ENCODE results near the gene TEX52. TPM values are rescaled to one million over a fixed set of nuclear protein-coding genes. Genes with fewer than 3 reads are reported as not detected.

TEX52 gene
- total RNA-seq, 1 experiment from 2014 or later: not detected

GRCh38 chr12:2825132-2825531, 31.7 kb downstream of the TEX52 start:
- Histone ChIP-seq H3K9me3 (ENCODE audit: control insufficient read depth in 1 of 2, insufficient read depth in 1 of 2, low read depth in 1 of 2, low read length in 2 of 2) (no peaks in the 10 kb centered on the region), H3K4me3 (replicated peaks in 1 of 2; ENCODE audit: low read depth in 1 of 2, low read length in 2 of 2) (no peak overlapping the region), H3K4me1 (ENCODE audit: control insufficient read depth in 1 of 2, insufficient read depth in 2 of 2, low read length in 2 of 2) (no peaks in the 10 kb centered on the region), H2AFZ (ENCODE audit: low read depth, low read length, poor library complexity, severe bottlenecking) (no peak overlapping the region), H3K27me3 (ENCODE audit: insufficient read depth, low read length) (no peaks in the 10 kb centered on the region), H4K20me1 (ENCODE audit: insufficient read depth) (no peaks in the 10 kb centered on the region), H3K4me2 (ENCODE audit: low read length) (no peak overlapping the region), H3K79me2 (ENCODE audit: insufficient read depth, low read length) (no peaks in the 10 kb centered on the region), H3K9ac (ENCODE audit: low read length) (no peak overlapping the region), H3K27ac (ENCODE audit: low read depth, low read length) (no peak overlapping the region), H3K36me3 (ENCODE audit: control insufficient read depth in 1 of 2, insufficient read depth in 2 of 2, low read length in 2 of 2) (peaks cover 16 to 41% of the 10 kb centered on the region in 2 experiments), H3K9me2 (ENCODE audit: insufficient read depth) (no peaks in the 10 kb centered on the region)
- ChIA-PET POLR2A (interaction anchor here (1.3 kb wide), 1 partner anchor 29 kb away, joined by 3 read pairs; no protein-coding TSS in a partner anchor), RAD21 (ENCODE audit: low non-redundant PET in 1 of 2, low total read pairs in 2 of 2, uncharacterized antibody in 2 of 2, unreplicated experiment in 2 of 2) (no interaction called here), CTCF (no interaction called here)
- BruUV-seq (replicated peaks): no TSS peak
- intact Hi-C loops (cut with micrococcal nuclease): no loop called here
- ATAC-seq (no peak), DNase-seq (ENCODE audit: low read depth, low spot score) (no peak)
- no peak for TF ChIP-seq CTCF (IDR thresholded peaks at IDR 0.05 in 2 of 3, conservative IDR thresholded peaks at IDR 0.05 in 1 of 3; ENCODE audit: borderline replicate concordance in 1 of 3, insufficient read depth in 1 of 3, low read depth in 2 of 3, low read length in 2 of 3)
- TF ChIP-seq REST (IDR thresholded peaks at IDR 0.05; ENCODE audit: low read depth): no peak
- no peak for TF ChIP-seq ZFX (IDR thresholded peaks at IDR 0.05)

All from HCT116 (cell line).